Sigmoid colon (tissue), 7 donors: Measurements from ENCODE around the gene NFKBIZ. TPM values are rescaled to one million over a fixed set of nuclear protein-coding genes. Genes with fewer than 3 reads are reported as not detected.

Experiments
- DNase-seq: peaks from one replicate; pipeline ENCODE4 v3.0.0-alpha.2; 2019
- H3K27ac ChIP-seq, 4 donors: fragments of 200-600 bp; sonication (generic); one replicate each; pipeline ENCODE4 v1.5.1; 2016 to 2019; ENCODE audit warnings: mild to moderate bottlenecking in 1 of 4
- H3K27me3 ChIP-seq, 3 donors: fragments of 200-600 bp; sonication (generic); one replicate each; pipeline ENCODE4 v1.5.1; 2019; ENCODE audit warnings: mild to moderate bottlenecking in 1 of 3
- H3K36me3 ChIP-seq, 4 donors: fragments of 200-600 bp; sonication (generic); one replicate each; pipeline ENCODE4 v1.5.1; 2016 to 2019
- H3K4me1 ChIP-seq, 4 donors: fragments of 200-600 bp; sonication (generic); one replicate each; pipeline ENCODE4 v1.5.1; 2017 to 2019
- H3K4me3 ChIP-seq, 4 donors: fragments of 200-600 bp; sonication (generic); one replicate each; pipeline ENCODE4 v1.5.1; 2017 to 2019; ENCODE audit warnings: mild to moderate bottlenecking in 2 of 4, moderate library complexity in 1 of 4
- H3K9me3 ChIP-seq, 4 donors: fragments of 200-600 bp in 3 of 4; sonication (generic) in 3 of 4; one replicate each; pipeline versions ENCODE4 v1.5.1 to v1.6.1; 2013 to 2019
- CTCF ChIP-seq, 4 experiments: fragments of 450-650 bp in 3 of 4; fragments of 200-600 bp in 1 of 4; IDR thresholded peaks; one replicate each; pipeline ENCODE4 v1.5.1; 2016 to 2019; ENCODE audit warnings: antibody characterized with exemption in 4 of 4, mild to moderate bottlenecking in 3 of 4, moderate library complexity in 2 of 4
- EP300 ChIP-seq, 4 donors: sonication (generic); formaldehyde crosslinking; IDR thresholded peaks; one replicate each; pipeline ENCODE4 v1.6.1; 2017; ENCODE audit warnings: antibody characterized with exemption in 4 of 4
- POLR2A ChIP-seq, 2 donors: fragments of 450-650 bp; IDR thresholded peaks; one replicate each; pipeline ENCODE4 v1.6.1; 2016; ENCODE audit warnings: antibody characterized with exemption in 2 of 2, mild to moderate bottlenecking in 2 of 2, moderate library complexity in 2 of 2
- POLR2AphosphoS5 ChIP-seq, 4 donors: sonication (generic); formaldehyde crosslinking; IDR thresholded peaks; one replicate each; pipeline ENCODE4 v1.6.1; 2017; ENCODE audit warnings: antibody characterized with exemption in 4 of 4
- WGBS, 2 donors: extraction: QIAGEN DNeasy Blood & Tissue Kit; methylation state at CpG; one replicate each; pipeline ENCODE4 v1.1.7; 2013; 5-methylcytosine and 5-hydroxymethylcytosine counted together
- intact Hi-C: fragments of 100-400 bp; cut with DNase I; formaldehyde crosslinking; loops from one replicate; pipeline ENCODE4 v1.15.1; 2023
- polyA plus RNA-seq, 3 donors: library from polyadenylated mRNA; stranded (reverse); fragments of 200-250 nt; gene quantifications; one replicate each; pipeline ENCODE4 v1.2.3, GENCODE V29; 2013
- total RNA-seq, 4 donors: library from RNA; depleted of rRNA; stranded (reverse); fragments of >200 nt; gene quantifications; one replicate each; pipeline ENCODE4 v1.1.0, GENCODE V29; 2016
- donor health status: healthy with polysubstance abuse.
- donor health status: Bipolar disorder and iron deficiency.
- donor health status: healthy.

Gene NFKBIZ
- total RNA-seq (100 to 1,000 TPM in 1 of 4 donors, 10 to 100 TPM in 3; 49.9 to 121 (median 58.1) TPM), polyA plus RNA-seq (10 to 100 TPM in 2 of 3 donors, 1 to 10 TPM in 1; 4.2 to 55.0 (median 14.3) TPM)

GRCh38 chr3:101848754-101849713 lies at the start of gene NFKBIZ:
Gene NFKBIZ, plus strand, starts transcription at chr3:101849514. Its CDS starts 115 bp downstream, at chr3:101849629.
- peaks cover 18 to 23% (median 19%) of the 10 kb centered on the region in 4 donors for H3K36me3 ChIP-seq
- peak; percentile 98 for DNase-seq
- H3K4me3 ChIP-seq = peak within 1 kb of the TSS; percentile 69 to 95 (median 92)
- peak within 1 kb of the TSS; percentile 94 to 99 (median 98) for H3K27ac ChIP-seq
- TF ChIP-seq EP300 (IDR thresholded peaks at IDR 0.05) (peak in 2 of 4 donors; percentile 50 to 66), CTCF (IDR thresholded peaks at IDR 0.05) (no peak), POLR2A (IDR thresholded peaks at IDR 0.05) (peak; percentile 8 to 66), POLR2AphosphoS5 (IDR thresholded peaks at IDR 0.05) (peak; percentile 80 to 96 (median 94))
- H3K9me3 ChIP-seq = no peaks in the 10 kb centered on the region
- intact Hi-C loops = loop anchor here (1.0 to 5.0 kb wide), 5 partner anchors 20 to 281 kb away; partner anchors contain the start of genes NXPE3 and ZBTB11
- H3K27me3 ChIP-seq = no peaks in the 10 kb centered on the region
- H3K4me1 ChIP-seq = peaks cover 0 to 39% (median 27%) of the 10 kb centered on the region in 4 donors
- 1 to 2% methylated on average over 95 of the region's 95 CpGs for WGBS, 2 donors

GRCh38 chr3:101801174-101801573 lies 48.1 kb upstream of the NFKBIZ start:
- H3K27me3 ChIP-seq = no peaks in the 10 kb centered on the region
- H3K4me1 ChIP-seq = peaks cover 0 to 4% (median 0%) of the 10 kb centered on the region in 4 donors
- no peak overlapping the region for H3K4me3 ChIP-seq
- no peaks in the 10 kb centered on the region for H3K9me3 ChIP-seq
- no peak for DNase-seq
- TF ChIP-seq EP300 (IDR thresholded peaks at IDR 0.05) (no peak), POLR2AphosphoS5 (IDR thresholded peaks at IDR 0.05) (no peak), CTCF (IDR thresholded peaks at IDR 0.05) (no peak), POLR2A (IDR thresholded peaks at IDR 0.05) (no peak)
- intact Hi-C loops = no loop called here
- H3K36me3 ChIP-seq = peaks cover 0 to 34% (median 5%) of the 10 kb centered on the region in 4 donors
- no peak overlapping the region for H3K27ac ChIP-seq
- WGBS, 2 donors = 93 to 94% methylated on average over 4 of the region's 4 CpGs

- Histone ChIP-seq H3K27ac (no peak overlapping the region), H3K27me3 (no peaks in the 10 kb centered on the region), H3K4me1 (peaks cover 0 to 4% (median 0%) of the 10 kb centered on the region in 4 donors), H3K36me3 (peaks cover 0 to 30% (median 5%) of the 10 kb centered on the region in 4 donors), H3K9me3 (no peaks in the 10 kb centered on the region), H3K4me3 (no peak overlapping the region)
- no peak for DNase-seq
- WGBS, 2 donors = 44 to 82% methylated on average over 2 of the region's 2 CpGs
- no peak for TF ChIP-seq EP300 (IDR thresholded peaks at IDR 0.05)
- intact Hi-C loops = no loop called here
These were observed 47.1 kb upstream of the NFKBIZ start for GRCh38 chr3:101802179-101802578.

- intact Hi-C loops = no loop called here
- H3K36me3 ChIP-seq = peaks cover 0 to 30% (median 5%) of the 10 kb centered on the region in 4 donors
- H3K4me1 ChIP-seq = peaks cover 0 to 4% (median 0%) of the 10 kb centered on the region in 4 donors
- peak; percentile 71 to 90 (median 73) for TF ChIP-seq CTCF (IDR thresholded peaks at IDR 0.05)
- TF ChIP-seq POLR2AphosphoS5 (IDR thresholded peaks at IDR 0.05) = no peak
- WGBS, 2 donors = 68 to 79% methylated on average over 9 of the region's 9 CpGs
- no peak overlapping the region for H3K27ac ChIP-seq
- no peak overlapping the region for H3K4me3 ChIP-seq
- DNase-seq = peak; percentile 67
- no peaks in the 10 kb centered on the region for H3K9me3 ChIP-seq
- no peaks in the 10 kb centered on the region for H3K27me3 ChIP-seq
These were observed 46.0 kb upstream of the NFKBIZ start for GRCh38 chr3:101803173-101803782.

- no peak for DNase-seq
- intact Hi-C loops = no loop called here
- TF ChIP-seq POLR2AphosphoS5 (IDR thresholded peaks at IDR 0.05) = no peak
- TF ChIP-seq POLR2A (IDR thresholded peaks at IDR 0.05) = no peak
- TF ChIP-seq CTCF (IDR thresholded peaks at IDR 0.05) = no peak
- no peak for TF ChIP-seq EP300 (IDR thresholded peaks at IDR 0.05)
- no peaks in the 10 kb centered on the region for H3K9me3 ChIP-seq
- H3K4me3 ChIP-seq = no peak overlapping the region
- peaks cover 0 to 25% (median 5%) of the 10 kb centered on the region in 4 donors for H3K36me3 ChIP-seq
- H3K27me3 ChIP-seq = no peaks in the 10 kb centered on the region
- peaks cover 0 to 5% (median 3%) of the 10 kb centered on the region in 4 donors for H3K4me1 ChIP-seq
- 22 to 79% methylated on average over 3 of the region's 3 CpGs for WGBS, 2 donors
- no peak overlapping the region for H3K27ac ChIP-seq
These were observed 45.4 kb upstream of the NFKBIZ start for GRCh38 chr3:101803939-101804338.
